GM12878 (cell line): ENCODE data around the gene ZBTB38.

Experiments used
- CBX5 ChIP-seq: sonication (generic); IDR thresholded peaks from 2 replicates; pipeline ENCODE4 v1.6.1; 2016; ENCODE audit warnings: low read depth, moderate library complexity, mild to moderate bottlenecking, inconsistent platforms
- CEBPB ChIP-seq, 2 experiments: fragments of 150-350 bp in 1 of 2; IDR thresholded peaks; 2 replicates each; pipeline ENCODE4 v1.6.1; 2012 to 2014; ENCODE audit warnings: low read depth in 2 of 2, low read length in 2 of 2, borderline replicate concordance in 1 of 2, inconsistent platforms in 1 of 2
- ESRRA ChIP-seq: IDR thresholded peaks from 2 replicates; pipeline ENCODE4 v1.6.1; 2012; ENCODE audit warnings: mild to moderate bottlenecking, low read length, improper control_type of control experiment
- ETV6 ChIP-seq, 2 experiments: fragments of 450-650 bp in 1 of 2; IDR thresholded peaks in 1 of 2; conservative IDR thresholded peaks in 1 of 2; 2 replicates each; pipeline ENCODE4 v1.6.1; 2014; ENCODE audit warnings: antibody characterized with exemption in 1 of 2, borderline replicate concordance in 1 of 2, low read depth in 1 of 2, mild to moderate bottlenecking in 1 of 2, moderate library complexity in 1 of 2
- HDGF ChIP-seq: fragments of 450-650 bp; IDR thresholded peaks from 2 replicates; pipeline ENCODE4 v1.6.1; 2016; ENCODE audit warnings: antibody characterized with exemption
- RBBP5 ChIP-seq: fragments of 200-600 bp; sonication (generic); conservative IDR thresholded peaks from 2 replicates; pipeline ENCODE4 v1.6.1; 2016
- REST ChIP-seq: IDR thresholded peaks from 2 replicates; pipeline ENCODE4 v1.6.1; 2012; ENCODE audit warnings: mild to moderate bottlenecking, low read depth, low read length
- SIN3A ChIP-seq: IDR thresholded peaks from 2 replicates; pipeline ENCODE4 v1.6.1; 2012; ENCODE audit warnings: low read depth, low read length, improper control_type of control experiment
- ZNF384 ChIP-seq: IDR thresholded peaks from 2 replicates; pipeline ENCODE4 v1.6.1; 2012; ENCODE audit warnings: low read depth, mild to moderate bottlenecking, low read length, improper control_type of control experiment, borderline replicate concordance
- TF ChIP-seq, protein P1 (sequence below): IDR thresholded peaks from 2 replicates; pipeline ENCODE4 v1.6.1; 2011; ENCODE audit warnings: mild to moderate bottlenecking, low read depth, low read length, moderate library complexity; ENCODE audit not compliant: insufficient replicate concordance

DNA sequence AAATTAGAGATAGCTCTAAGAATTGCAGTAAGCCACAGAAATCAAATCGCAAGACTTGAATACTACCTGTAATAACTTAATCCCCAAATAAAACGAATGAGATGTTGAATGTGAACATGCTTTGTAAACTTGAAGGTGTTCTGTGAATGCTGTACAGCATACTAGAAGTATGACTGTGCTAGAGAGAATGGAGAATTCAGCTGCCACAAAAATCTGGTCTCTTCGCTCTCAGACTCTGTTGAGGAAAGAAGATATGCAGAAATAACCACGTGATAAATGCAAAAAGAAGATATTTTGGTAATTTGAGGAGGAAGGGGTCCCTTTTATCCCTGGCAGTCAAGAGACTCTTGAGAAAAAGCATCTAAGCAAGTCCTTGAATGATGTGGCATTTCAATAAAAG is 37.3 kb downstream of the ZBTB38 start:
- TF ChIP-seq RBBP5 (no peak), SIN3A (no peak), HDGF (no peak), REST (no peak), CBX5 (no peak), ETV6 (conservative IDR thresholded peaks at IDR 0.05 in 1 of 2, IDR thresholded peaks at IDR 0.05 in 1 of 2; ENCODE audit: borderline replicate concordance in 1 of 2, low read depth in 1 of 2) (no peak), ZNF384 (no peak), ESRRA (no peak), CEBPB (IDR thresholded peaks at IDR 0.05; ENCODE audit: borderline replicate concordance in 1 of 2, low read depth in 2 of 2, low read length in 2 of 2) (no peak)
- TF ChIP-seq, protein P1, sequence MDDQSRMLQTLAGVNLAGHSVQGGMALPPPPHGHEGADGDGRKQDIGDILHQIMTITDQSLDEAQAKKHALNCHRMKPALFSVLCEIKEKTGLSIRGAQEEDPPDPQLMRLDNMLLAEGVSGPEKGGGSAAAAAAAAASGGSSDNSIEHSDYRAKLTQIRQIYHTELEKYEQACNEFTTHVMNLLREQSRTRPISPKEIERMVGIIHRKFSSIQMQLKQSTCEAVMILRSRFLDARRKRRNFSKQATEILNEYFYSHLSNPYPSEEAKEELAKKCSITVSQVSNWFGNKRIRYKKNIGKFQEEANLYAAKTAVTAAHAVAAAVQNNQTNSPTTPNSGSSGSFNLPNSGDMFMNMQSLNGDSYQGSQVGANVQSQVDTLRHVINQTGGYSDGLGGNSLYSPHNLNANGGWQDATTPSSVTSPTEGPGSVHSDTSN: no peak
